Caco-2 (cell line): ENCODE data around the gene GPAT3. TPM values are rescaled to one million over a fixed set of nuclear protein-coding genes. Genes with fewer than 3 reads are reported as not detected.

Experiments
- BruUV-seq: library from RNA; stranded (reverse); fragments of 400-500 nt; replicated peaks from 2 replicates; lab custom pipeline; 2021; lab: Mats Ljungman, UMichigan
- CTCF ChIA-PET: fragments of 300-600 bp; sonication (Branson Sonifier 250); formaldehyde crosslinking; loops from one replicate; lab custom pipeline; 2022; ENCODE audit warnings: antibody characterized with exemption; lab: Charles Lee
- POLR2A ChIA-PET: fragments of 300-600 bp; sonication (Branson Sonifier 250); formaldehyde crosslinking; loops from one replicate; lab custom pipeline; 2022; ENCODE audit warnings: antibody characterized with exemption; lab: Charles Lee
- DNase-seq, 2 experiments: peaks; one replicate each; pipeline versions ENCODE4 v3.0.0 to v3.0.0-alpha.2; 2020 to 2022
- H3K27me3 ChIP-seq: replicated peaks from 2 replicates; pipeline ENCODE4 v1.6.0; 2011; ENCODE audit warnings: low read length; ENCODE audit not compliant: control insufficient read depth, insufficient read depth
- H3K36me3 ChIP-seq: 2 replicates; pipeline ENCODE4 v1.5.1; 2011; ENCODE audit warnings: low read length; ENCODE audit not compliant: control insufficient read depth, insufficient read depth
- H3K4me1 ChIP-seq: fragments of 250-450 bp; sonication (Bioruptor Pico); 2 replicates; pipeline ENCODE4 v1.5.1; 2020; ENCODE audit warnings: mild to moderate bottlenecking
- H3K4me3 ChIP-seq: 2 replicates; pipeline ENCODE4 v1.5.1; 2011; ENCODE audit warnings: low read depth, mild to moderate bottlenecking, control low read depth, low read length
- H3K9me3 ChIP-seq: fragments of 250-450 bp; sonication (Bioruptor Pico); 2 replicates; pipeline ENCODE4 v1.5.1; 2020; ENCODE audit warnings: mild to moderate bottlenecking, moderate library complexity
- H3K27ac Mint-ChIP-seq: one replicate; pipeline ENCODE4 v1.8.0; 2022; ENCODE audit warnings: mixed read lengths; ENCODE audit not compliant: unreplicated experiment
- H3K27me3 Mint-ChIP-seq: one replicate; pipeline ENCODE4 v1.8.0; 2022; ENCODE audit warnings: mixed read lengths; ENCODE audit not compliant: insufficient read depth, unreplicated experiment
- H3K36me3 Mint-ChIP-seq: one replicate; pipeline ENCODE4 v1.8.0; 2022; ENCODE audit warnings: mild to moderate bottlenecking, mixed read lengths; ENCODE audit not compliant: insufficient read depth, unreplicated experiment
- H3K4me1 Mint-ChIP-seq: one replicate; pipeline ENCODE4 v1.8.0; 2022; ENCODE audit warnings: low read depth, mixed read lengths; ENCODE audit not compliant: unreplicated experiment
- H3K4me3 Mint-ChIP-seq: one replicate; pipeline ENCODE4 v1.8.0; 2022; ENCODE audit warnings: mild to moderate bottlenecking, moderate library complexity, mixed read lengths; ENCODE audit not compliant: unreplicated experiment
- H3K9me3 Mint-ChIP-seq: one replicate; pipeline ENCODE4 v1.8.0; 2022; ENCODE audit warnings: mixed read lengths; ENCODE audit not compliant: unreplicated experiment
- CTCF ChIP-seq, 2 experiments: fragments of 200-600 bp in 1 of 2; IDR thresholded peaks; 1 replicate in 1 of 2; 2 replicates in 1 of 2; pipeline versions ENCODE4 v1.5.1 to v1.8.0; 2011 to 2022; ENCODE audit warnings: antibody characterized with exemption in 1 of 2, control low read depth in 1 of 2, inconsistent platforms in 1 of 2, low read depth in 1 of 2, low read length in 1 of 2, mild to moderate bottlenecking in 1 of 2, moderate library complexity in 1 of 2; ENCODE audit not compliant: insufficient read depth in 1 of 2, severe bottlenecking in 1 of 2, unreplicated experiment in 1 of 2
- intact Hi-C: fragments of 100-400 bp; cut with micrococcal nuclease; formaldehyde crosslinking; loops from one replicate; pipeline ENCODE4 v1.10.0; 2022; ENCODE audit not compliant: unreplicated experiment
- total RNA-seq: library from RNA; stranded (reverse); gene quantifications from 2 replicates; pipeline ENCODE4 v1.2.3, GENCODE V29; 2022

GPAT3 gene
- total RNA-seq, 1 experiment from 2014 or later, result 4.6 TPM

- no peaks in the 10 kb centered on the region for H3K36me3 ChIP-seq
- ChIA-PET POLR2A (no interaction called here), CTCF (no interaction called here)
- no peak overlapping the region for H3K4me3 Mint-ChIP-seq
- DNase-seq, result no peak
- no peak for TF ChIP-seq CTCF (IDR thresholded peaks at IDR 0.05; ENCODE audit: insufficient read depth in 1 of 2, low read depth in 1 of 2, low read length in 1 of 2, severe bottlenecking in 1 of 2, unreplicated experiment in 1 of 2)
- no peaks in the 10 kb centered on the region for H3K4me1 Mint-ChIP-seq
- no TSS peak for BruUV-seq
- no peaks in the 10 kb centered on the region for H3K36me3 Mint-ChIP-seq
- H3K9me3 ChIP-seq, result no peaks in the 10 kb centered on the region
- no peak overlapping the region for H3K27ac Mint-ChIP-seq
- intact Hi-C loops, result no loop called here
- H3K4me3 ChIP-seq, result no peak overlapping the region
- H3K27me3 Mint-ChIP-seq, result peaks cover 4% of the 10 kb centered on the region
- H3K4me1 ChIP-seq, result no peaks in the 10 kb centered on the region
- no peaks in the 10 kb centered on the region for H3K9me3 Mint-ChIP-seq
- H3K27me3 ChIP-seq, result no peaks in the 10 kb centered on the region
Measured at GRCh38 chr4:83651846-83652245, 115.9 kb downstream of the GPAT3 start.

Other genes starting within 250 kb of the GPAT3 start
- 3.1 and 3.9 TPM in 2 replicates for gene HPSE, start 201.3 kb upstream of the GPAT3 start, total RNA-seq
- 10.6 and 11.6 TPM in 2 replicates for gene HELQ, start 80.3 kb upstream of the GPAT3 start, total RNA-seq
- gene MRPS18C, start 80.0 kb upstream of the GPAT3 start, total RNA-seq, result 68.7 and 74.1 TPM in 2 replicates
- gene ABRAXAS1, start 51.0 kb upstream of the GPAT3 start, total RNA-seq, result 18.2 and 19.9 TPM in 2 replicates